A673 (cell line): ENCODE data around the gene TOMM22.

Experiments used
- CTCF ChIP-seq: fragments of 300-800, 200-600 bp; sonication (generic); conservative IDR thresholded peaks from 2 replicates; pipeline ENCODE4 v1.5.1; 2017; ENCODE audit warnings: low read depth, mild to moderate bottlenecking, antibody characterized with exemption, low read length, moderate library complexity, mixed read lengths
- EZH2 ChIP-seq: fragments of 200-600 bp; sonication (generic); IDR thresholded peaks from 2 replicates; pipeline ENCODE4 v1.6.1; 2017; ENCODE audit warnings: borderline replicate concordance, low read depth, mild to moderate bottlenecking, mixed read lengths, antibody characterized with exemption, low read length; ENCODE audit not compliant: poor library complexity, severe bottlenecking

- TF ChIP-seq CTCF (no peak), EZH2 (no peak)
Observed at GRCh38 chr22:38638728-38639127, 43.0 kb upstream of the TOMM22 start.
